OCI-LY3 (cell line): ENCODE data around the gene PHLDB1.
A peak's percentile ranks its signal among the peaks of the same experiment; 100 is the strongest.
"Not testable (repeated sequence)": the region's sequence is repeated elsewhere in the genome, so short reads cannot be mapped to it uniquely, and the experiment has no call there.

ENCODE experiments used
- H2AFZ ChIP-seq: fragments of 200-600, 300-600 bp; shearing (Covaris generic); 2 replicates; pipeline ENCODE4 v1.6.0; 2014; ENCODE audit warnings: antibody characterized with exemption, low read depth, low read length
- H3K27ac ChIP-seq: fragments of 200-600, 300-600 bp; sonication (generic); 2 replicates; pipeline ENCODE4 v1.5.1; 2014; ENCODE audit warnings: mild to moderate bottlenecking, low read length, moderate library complexity, mixed read lengths
- H3K27me3 ChIP-seq: fragments of 200-600, 300-600 bp; sonication (generic); 2 replicates; pipeline ENCODE4 v1.6.1; 2014; ENCODE audit warnings: low read depth, low read length, mixed read lengths
- H3K36me3 ChIP-seq: fragments of 200-600, 300-600 bp; sonication (generic); replicated peaks from 2 replicates; pipeline ENCODE3; 2014; ENCODE audit warnings: low read depth, low read length, mixed read lengths
- H3K4me1 ChIP-seq: fragments of 300-600, 200-600 bp; sonication (generic); 2 replicates; pipeline ENCODE4 v1.6.1; 2014; ENCODE audit warnings: low read length, mixed read lengths
- H3K4me2 ChIP-seq: fragments of 200-600, 300-600 bp; sonication (generic); 2 replicates; pipeline ENCODE4 v1.6.1; 2014; ENCODE audit warnings: low read length, mixed read lengths
- H3K4me3 ChIP-seq: fragments of 300-600, 200-600 bp; sonication (generic); 2 replicates; pipeline ENCODE4 v1.5.1; 2014; ENCODE audit warnings: antibody characterized with exemption, mild to moderate bottlenecking, low read length, moderate library complexity
- H3K79me2 ChIP-seq: fragments of 300-600, 200-600 bp; shearing (Covaris generic); 2 replicates; pipeline ENCODE4 v1.6.1; 2014; ENCODE audit warnings: mild to moderate bottlenecking, low read length, mixed read lengths
- H3K9ac ChIP-seq: fragments of 300-600, 200-600 bp; shearing (Covaris generic); 2 replicates; pipeline ENCODE4 v1.6.0; 2014; ENCODE audit warnings: mild to moderate bottlenecking, low read length, moderate library complexity
- H3K9me3 ChIP-seq: fragments of 200-600, 300-600 bp; shearing (Covaris generic); 2 replicates; pipeline ENCODE4 v1.6.1; 2014; ENCODE audit warnings: low read length, mixed read lengths; ENCODE audit not compliant: insufficient read depth
- H4K20me1 ChIP-seq: fragments of 200-600, 300-600 bp; sonication (generic); 2 replicates; pipeline ENCODE4 v1.6.1; 2016; ENCODE audit warnings: low read length, mixed read lengths; ENCODE audit not compliant: insufficient read depth
- CTCF ChIP-seq: fragments of 200-600, 300-600 bp; sonication (generic); IDR thresholded peaks from 2 replicates; pipeline ENCODE4 v1.5.1; 2014; ENCODE audit warnings: antibody characterized with exemption, low read length, low read depth
- EZH2phosphoT487 ChIP-seq: fragments of 200-600 bp; shearing (Covaris generic); IDR thresholded peaks from 2 replicates; pipeline ENCODE4 v1.6.1; 2018; ENCODE audit warnings: antibody characterized with exemption, mixed run types, low read depth

Gene PHLDB1

GRCh38 chr11:118574636-118575035 lies 32.8 kb upstream of the PHLDB1 start:
- Histone ChIP-seq H3K4me3 (no peak overlapping the region), H4K20me1 (peaks cover 59% of the 10 kb centered on the region), H3K79me2 (peaks cover 75% of the 10 kb centered on the region), H3K9me3 (no peaks in the 10 kb centered on the region), H3K36me3 (peaks cover 16% of the 10 kb centered on the region), H3K4me1 (peaks cover 26% of the 10 kb centered on the region), H3K27me3 (no peaks in the 10 kb centered on the region), H3K27ac (no peak overlapping the region), H3K9ac (no peak overlapping the region), H2AFZ (no peak overlapping the region), H3K4me2 (peak overlapping the region; percentile 91; the same call in 1 of the 2 replicates)
- TF ChIP-seq CTCF: no peak
- no peak for TF ChIP-seq EZH2phosphoT487

- Histone ChIP-seq H4K20me1 (peaks cover 76% of the 10 kb centered on the region), H3K4me1 (peaks cover 21% of the 10 kb centered on the region), H3K36me3 (peaks cover 27% of the 10 kb centered on the region), H3K79me2 (peaks cover 94% of the 10 kb centered on the region)
- not testable (repeated sequence) for H3K9ac ChIP-seq, H3K9me3 ChIP-seq, H3K4me2 ChIP-seq, H3K27me3 ChIP-seq, H3K27ac ChIP-seq, H3K4me3 ChIP-seq, H2AFZ ChIP-seq
Measured at GRCh38 chr11:118577995-118578394, 29.4 kb upstream of the PHLDB1 start.

DNA sequence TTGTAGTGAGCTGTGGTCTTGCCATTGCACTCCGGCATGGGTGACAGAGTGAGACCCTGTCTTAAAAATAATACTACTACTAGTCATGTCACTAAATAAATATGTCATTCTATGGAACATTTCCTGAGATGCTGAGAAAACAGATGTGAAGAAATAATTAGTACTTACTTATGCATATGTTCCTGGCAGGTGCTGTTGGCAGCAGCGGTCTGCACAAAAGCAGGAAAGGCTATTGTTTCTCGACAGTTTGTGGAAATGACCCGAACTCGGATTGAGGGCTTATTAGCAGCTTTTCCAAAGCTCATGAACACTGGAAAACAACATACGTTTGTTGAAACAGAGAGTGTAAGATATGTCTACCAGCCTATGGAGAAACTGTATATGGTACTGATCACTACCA lies 26.4 kb upstream of the PHLDB1 start:
- H3K4me1 ChIP-seq: 0 out of 2 replicates have a peak, but pooled peaks cover under 1% of the 10 kb centered on the region
- no peak overlapping the region for H3K9ac ChIP-seq
- no peaks in the 10 kb centered on the region for H3K9me3 ChIP-seq
- no peak overlapping the region for H2AFZ ChIP-seq
- H3K36me3 ChIP-seq: peaks cover 40% of the 10 kb centered on the region
- H4K20me1 ChIP-seq: peaks cover 45% of the 10 kb centered on the region
- H3K79me2 ChIP-seq: peaks cover 68% of the 10 kb centered on the region
- no peaks in the 10 kb centered on the region for H3K27me3 ChIP-seq
- no peak overlapping the region for H3K27ac ChIP-seq
- no peak overlapping the region for H3K4me3 ChIP-seq
- no peak for TF ChIP-seq CTCF
- TF ChIP-seq EZH2phosphoT487: no peak
- no peak overlapping the region for H3K4me2 ChIP-seq

GRCh38 chr11:118587952-118588351 lies 19.5 kb upstream of the PHLDB1 start:
- Histone ChIP-seq H3K27ac (no peak overlapping the region), H2AFZ (no peak overlapping the region), H3K4me2 (no peak overlapping the region), H3K4me3 (no peak overlapping the region), H3K4me1 (no peaks in the 10 kb centered on the region), H4K20me1 (no peaks in the 10 kb centered on the region), H3K9ac (no peak overlapping the region), H3K27me3 (no peaks in the 10 kb centered on the region), H3K79me2 (peaks cover 4% of the 10 kb centered on the region; the same call in 1 of the 2 replicates), H3K9me3 (no peaks in the 10 kb centered on the region), H3K36me3 (peaks cover 64% of the 10 kb centered on the region)
- TF ChIP-seq CTCF: no peak
- no peak for TF ChIP-seq EZH2phosphoT487
